COLO668 (cell line): ENCODE results near the gene YPEL3.
"Not testable (repeated sequence)": the region's sequence is repeated elsewhere in the genome, so short reads cannot be mapped to it uniquely, and the experiment has no call there.

Experiments used
- DNase-seq: peaks from one replicate; lab custom pipeline; 2025; ENCODE audit not compliant: unreplicated experiment; lab: John Stamatoyannopoulos, UW

YPEL3 gene

GRCh38 chr16:30117768-30118167 lies 21.8 kb upstream of the YPEL3 start:
- DNase-seq: no peak

DNA sequence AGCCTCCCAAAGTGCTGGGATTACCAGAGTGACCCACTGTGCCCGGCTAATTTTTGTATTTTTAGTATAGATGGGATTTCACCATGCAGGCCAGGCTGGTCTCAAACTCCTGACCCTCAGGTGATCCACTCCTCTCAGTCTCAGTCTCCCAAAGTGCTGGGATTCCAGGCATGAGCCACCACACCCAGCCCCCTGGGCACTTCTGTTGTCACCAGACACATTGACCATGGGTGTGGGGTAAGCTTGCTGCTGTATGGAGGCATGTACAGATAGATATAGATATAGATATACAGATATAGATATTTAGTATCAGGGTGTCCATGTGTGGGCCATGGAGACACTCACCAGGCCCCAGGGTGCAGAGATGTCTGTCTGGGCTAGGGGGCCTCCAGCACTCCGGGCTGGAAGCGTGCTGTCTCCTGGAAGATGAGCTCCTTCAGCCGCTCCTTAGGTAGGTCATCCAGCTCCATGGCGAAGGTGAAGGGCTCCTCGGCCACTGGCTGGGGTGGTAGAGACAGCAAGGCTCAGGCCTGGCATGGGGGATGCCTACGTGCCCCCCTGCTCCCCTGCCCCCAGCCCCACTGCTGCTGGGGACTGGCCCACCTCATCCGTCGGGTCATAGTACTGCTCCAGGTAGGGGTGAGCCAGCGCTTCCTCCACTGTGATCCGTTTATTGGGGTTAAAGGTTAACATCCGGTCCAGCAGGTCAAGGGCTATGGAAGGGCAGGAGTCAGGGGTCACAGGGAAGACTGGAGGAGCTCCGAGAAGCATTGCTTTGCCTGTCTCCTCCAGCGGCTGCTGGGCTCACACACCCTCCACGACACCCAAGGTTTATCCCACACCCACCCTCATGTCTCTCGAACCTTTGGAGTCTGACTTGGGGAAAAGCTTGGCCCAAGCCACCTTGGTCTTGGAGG lies 20.5 kb upstream of the YPEL3 start:
- DNase-seq: no peak

GRCh38 chr16:30115238-30115637 lies 19.2 kb upstream of the YPEL3 start:
- DNase-seq: peak; percentile 73

DNA sequence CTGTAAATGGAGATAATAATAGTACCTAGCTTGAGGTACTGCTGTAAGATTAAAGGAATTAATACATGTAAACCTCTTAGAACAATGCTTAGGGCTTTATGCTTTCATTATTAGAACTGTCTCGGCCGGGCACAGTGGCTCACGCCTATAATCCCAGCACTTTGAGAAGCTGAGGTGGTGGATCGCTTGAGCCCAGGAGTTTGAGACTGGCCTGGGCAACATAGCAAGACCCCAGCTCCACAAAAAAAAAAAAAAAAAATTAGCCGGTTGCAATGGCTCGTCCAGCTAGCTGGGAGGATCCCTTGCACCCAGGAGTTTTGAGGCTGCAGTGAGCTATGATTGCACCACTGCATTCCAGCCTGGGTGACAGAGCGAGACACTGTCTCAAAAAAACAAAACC lies 18.8 kb upstream of the YPEL3 start:
- not testable (repeated sequence) for DNase-seq

- no peak for DNase-seq
Measured at GRCh38 chr16:30114411-30114810, 18.4 kb upstream of the YPEL3 start.

- DNase-seq: no peak
Measured at GRCh38 chr16:30113711-30114333, 17.8 kb upstream of the YPEL3 start.

- DNase-seq: peak; percentile 28
Measured at GRCh38 chr16:30113031-30113710, 17.2 kb upstream of the YPEL3 start, which contains the start of gene GDPD3. Gene GDPD3, minus strand, starts transcription at chr16:30113537. Its CDS starts 59 bp downstream, at chr16:30113478.

DNA sequence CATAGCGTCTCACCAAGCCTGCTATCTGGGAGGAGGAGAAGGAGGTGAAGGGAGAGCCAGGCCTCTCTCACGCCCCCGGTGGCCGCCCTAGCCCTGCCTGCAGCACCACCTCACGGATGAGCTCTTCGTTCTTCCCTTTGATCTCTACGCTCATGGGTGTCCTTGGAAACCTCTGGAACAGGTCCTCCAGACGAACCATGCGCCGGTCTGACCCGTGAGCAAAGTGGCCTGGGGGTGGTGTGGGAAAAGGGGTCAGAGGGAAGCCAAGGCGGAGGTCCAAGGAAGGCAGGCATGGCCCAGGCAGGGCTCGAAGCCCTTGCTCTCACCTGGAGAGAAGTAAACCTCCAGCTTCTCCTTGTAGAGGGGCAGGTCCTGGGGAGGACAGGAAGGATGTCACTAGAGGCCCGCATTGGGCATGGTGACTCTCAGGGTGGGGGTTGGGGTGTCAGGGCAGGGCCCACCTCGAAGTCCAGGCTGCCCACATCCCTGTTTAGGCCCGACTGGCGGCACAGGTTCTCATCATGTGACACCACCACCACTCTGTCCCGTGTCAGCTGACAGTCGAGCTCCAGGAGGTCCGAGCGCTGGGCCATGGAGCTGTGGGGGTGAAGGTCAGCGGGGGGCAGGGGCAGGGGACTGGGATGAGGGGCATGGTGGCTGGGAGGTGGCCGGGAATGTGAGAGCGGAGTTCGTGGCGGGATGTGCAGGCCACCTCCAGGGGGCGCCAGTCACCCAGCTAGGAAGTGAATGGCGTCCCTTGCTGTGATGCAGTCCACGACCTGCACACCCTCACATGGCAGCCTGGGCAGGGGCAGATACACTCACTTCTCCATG lies 16.4 kb upstream of the YPEL3 start:
- peak; percentile 71 for DNase-seq

GRCh38 chr16:30110661-30111060 lies 14.6 kb upstream of the YPEL3 start:
- DNase-seq: no peak

GRCh38 chr16:30108059-30108850 lies 12.2 kb upstream of the YPEL3 start:
- no peak for DNase-seq

DNA sequence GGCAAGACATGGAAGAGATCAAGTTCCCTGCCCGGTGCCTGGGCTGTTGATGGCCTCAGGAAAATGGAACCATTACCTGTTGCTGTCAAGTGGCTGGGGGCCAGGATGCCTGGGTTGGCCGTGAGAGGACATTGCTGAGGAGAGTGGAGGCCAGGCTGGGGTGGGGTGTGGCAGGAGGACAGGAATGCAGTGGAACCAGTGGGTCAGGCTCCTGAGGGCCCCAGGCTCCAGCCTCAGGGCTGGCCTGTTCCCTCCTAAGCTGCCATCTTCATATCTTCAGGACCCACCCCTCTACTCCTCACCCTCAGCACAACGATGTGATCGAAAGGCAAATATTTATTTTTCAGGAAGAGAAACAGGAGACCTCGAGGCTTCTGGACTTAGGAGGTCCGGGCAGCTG lies 8.5 kb upstream of the YPEL3 start:
- DNase-seq: no peak

- DNase-seq: no peak
Measured at GRCh38 chr16:30104090-30104489, 8.1 kb upstream of the YPEL3 start.

DNA sequence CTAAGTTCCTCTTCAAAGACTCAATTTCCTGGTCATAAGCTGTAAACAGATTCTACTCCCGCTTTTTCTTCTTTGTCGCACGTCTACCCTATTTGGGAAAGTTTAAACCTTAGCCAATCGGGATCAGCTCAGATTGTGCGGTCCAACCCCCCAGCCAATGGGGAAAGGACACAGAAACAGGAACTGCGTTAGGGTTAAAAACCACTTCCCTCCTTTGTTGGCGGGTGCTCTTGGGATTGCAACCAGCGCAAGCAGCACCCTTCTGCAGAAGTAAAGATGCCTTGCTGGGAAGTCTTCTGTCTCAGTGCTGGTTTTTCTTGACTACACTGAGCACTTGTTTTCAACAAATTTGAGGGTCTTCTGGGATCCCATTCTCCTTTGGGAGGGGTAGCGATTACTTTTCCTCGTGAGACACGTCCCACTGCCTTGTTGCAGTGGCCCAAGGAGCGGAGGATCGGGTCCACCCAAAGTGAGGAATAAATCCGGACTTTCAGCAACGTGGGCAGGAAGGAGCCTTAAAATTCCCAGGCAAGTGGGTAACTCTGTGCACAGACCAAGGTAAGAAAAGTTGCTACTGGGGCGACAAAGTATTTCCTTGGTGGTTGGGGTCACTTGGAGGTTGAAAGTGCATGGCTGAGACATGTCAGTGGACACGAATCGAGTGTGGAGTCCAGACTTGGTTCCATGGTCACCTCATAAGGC lies 1.0 kb upstream of the YPEL3 start:
- no peak for DNase-seq

- peak; percentile 11 for DNase-seq
Measured at GRCh38 chr16:30095166-30096078, 591 bp downstream of the YPEL3 start.

DNA sequence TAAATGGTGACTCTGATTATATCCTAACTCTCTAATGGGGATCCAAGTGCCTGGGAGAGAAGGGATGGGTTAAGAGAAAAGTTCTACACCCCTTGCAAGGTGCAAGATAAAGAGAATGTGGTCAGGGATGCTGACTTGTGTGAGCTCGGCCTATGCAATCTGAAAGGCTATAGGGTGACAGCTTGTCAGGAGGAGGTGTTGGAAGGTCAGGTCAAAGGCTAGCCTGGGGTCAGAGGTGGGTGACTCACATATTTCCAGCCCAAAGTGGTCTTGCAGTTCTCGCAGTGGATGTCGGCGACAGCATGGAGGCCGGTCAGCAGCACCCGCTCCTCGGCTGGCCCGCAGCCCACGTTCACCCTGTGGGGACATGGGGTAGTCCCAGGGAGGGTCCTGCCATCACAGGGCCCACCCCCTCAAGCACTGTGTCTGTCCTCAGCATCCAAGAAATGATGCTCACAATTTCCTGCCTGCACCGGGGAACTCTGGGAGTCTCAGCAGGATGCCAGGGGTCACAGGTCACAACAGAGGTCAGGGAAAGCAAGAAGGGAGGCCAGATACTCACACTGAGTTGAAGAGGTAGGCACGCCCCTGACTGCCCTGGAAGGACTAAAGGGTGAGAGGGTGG lies 1.4 kb downstream of the YPEL3 start:
- no peak for DNase-seq

DNA sequence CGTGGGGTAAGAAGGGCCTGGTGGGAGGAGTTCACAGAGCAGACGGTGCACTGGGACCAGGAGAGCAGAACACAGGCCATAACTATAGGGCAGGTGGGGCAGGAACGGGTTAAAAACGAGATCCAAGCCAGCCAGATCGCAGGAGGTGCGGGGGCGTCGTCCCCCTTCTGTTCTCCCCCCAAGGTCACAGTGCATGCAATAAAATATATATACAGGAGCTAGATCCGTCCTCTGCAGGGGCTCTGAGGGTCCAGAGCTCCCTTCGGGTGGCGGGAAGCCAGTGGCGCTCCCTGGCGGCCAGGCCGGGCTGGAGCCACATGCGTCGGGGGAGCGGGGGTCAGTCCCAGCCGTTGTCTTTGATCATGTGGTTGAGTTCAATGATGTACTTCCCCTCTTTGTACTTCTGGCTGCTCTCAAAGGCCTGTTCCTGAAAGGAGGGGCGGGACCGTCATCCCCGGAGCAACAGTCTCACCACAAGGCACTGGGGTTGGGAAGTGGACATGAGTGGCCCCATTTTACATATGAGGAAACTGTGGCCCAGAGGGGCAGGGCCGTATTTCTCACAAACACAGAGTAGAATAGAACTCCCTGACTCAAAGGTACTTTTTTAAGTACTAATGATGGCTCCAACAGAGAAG lies 3.5 kb downstream of the YPEL3 start:
- peak; percentile 75 for DNase-seq
